Medulla oblongata (tissue), 1 donor: ENCODE data around the gene MCM5.
"Not testable (repeated sequence)": the region's sequence is repeated elsewhere in the genome, so short reads cannot be mapped to it uniquely, and the experiment has no call there.

Source experiments
- DNase-seq: peaks from one replicate; pipeline ENCODE4 v3.0.0-alpha.2; 2015; ENCODE audit errors: extremely low spot score

Gene MCM5

DNA sequence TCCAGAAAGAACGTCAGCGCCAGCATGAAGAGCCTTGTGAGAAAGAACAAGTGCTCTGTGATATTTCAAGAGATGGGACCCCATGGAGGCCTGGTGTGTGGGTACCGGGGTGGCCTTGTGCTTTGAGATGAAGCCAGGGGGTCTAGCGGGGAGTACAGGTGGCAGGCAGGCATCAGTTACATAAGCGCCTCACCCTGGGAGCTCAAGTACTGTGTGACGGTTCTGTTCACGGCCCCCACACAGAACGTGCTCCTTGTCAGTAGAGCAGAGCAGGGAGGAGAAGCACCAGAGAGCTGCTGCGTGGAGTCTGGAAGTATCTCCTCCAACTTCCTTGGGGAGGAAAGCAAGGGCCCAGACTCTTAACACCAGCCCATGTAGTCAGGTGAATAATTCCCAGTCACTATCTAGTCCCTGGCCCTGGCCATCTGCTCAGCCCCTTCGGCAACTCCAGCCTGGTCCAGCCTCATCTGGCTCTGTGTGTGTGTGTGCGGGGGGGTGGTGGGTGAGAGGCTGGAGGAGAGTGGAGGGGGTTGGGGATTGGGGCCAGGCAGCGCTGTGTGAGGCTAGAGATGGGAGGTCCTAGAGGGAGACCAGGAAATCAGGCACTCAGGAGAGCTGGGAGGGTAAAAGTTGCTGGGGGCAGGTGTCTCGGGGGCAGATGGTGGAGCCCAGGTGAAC, 32.4 kb downstream of the MCM5 start:
- peak; percentile 47 for DNase-seq

DNA sequence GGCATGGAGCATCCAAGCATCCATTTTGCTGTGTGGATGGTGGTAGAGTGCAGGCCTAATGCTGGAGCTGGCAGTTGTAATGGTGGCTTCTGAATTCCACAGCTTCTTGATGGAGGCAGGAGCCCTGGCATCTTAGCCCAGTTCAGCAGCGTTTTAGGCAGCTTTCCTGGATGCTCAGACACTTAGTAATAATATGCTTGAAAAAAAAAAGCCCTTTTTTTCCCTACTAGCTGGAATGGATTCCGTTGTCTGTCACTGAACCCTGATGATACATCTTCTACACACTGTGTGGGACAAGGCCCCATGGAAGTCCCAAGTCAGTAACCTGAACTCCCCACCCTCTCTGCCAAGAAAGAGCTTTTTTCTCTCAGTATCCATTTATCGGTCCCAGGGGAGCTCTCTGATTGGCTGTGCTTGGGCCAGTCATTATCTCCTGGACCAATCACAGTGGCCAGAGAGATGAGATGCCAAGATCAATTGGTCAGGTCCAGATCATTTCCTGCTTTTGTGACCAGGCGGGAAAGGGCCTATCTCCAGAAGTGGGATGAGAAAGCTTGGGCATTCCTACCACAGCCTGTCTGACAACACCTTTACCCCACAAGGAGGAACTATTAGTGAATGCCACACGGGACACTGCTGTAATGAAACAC, 34.2 kb downstream of the MCM5 start:
- no peak for DNase-seq

DNA sequence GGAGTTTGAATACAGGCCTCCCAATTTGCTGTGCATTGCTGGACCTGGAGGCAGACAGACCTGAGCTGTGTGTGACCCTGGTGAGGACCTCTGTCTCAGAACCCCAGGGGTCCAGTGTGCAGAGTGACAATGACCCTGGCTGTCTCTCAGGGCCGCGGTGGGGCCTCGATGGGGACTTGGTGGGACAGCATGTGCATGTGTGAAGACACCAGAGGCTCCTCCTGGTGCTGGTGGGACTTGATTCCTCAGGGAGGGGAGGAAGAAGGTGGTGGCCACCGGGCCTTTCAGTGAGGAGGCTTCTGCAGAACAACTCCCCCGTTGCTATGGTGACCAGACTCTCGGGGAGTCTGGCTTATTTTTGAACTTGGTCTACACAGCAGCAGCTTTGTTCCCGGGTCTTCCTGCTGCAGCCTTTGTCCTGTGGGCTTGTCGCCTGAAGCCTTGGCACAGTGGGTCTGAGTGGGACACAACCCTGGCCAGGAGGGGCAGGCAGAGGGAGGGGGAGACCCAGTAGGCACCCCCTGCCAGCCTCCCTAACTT, 35.3 kb downstream of the MCM5 start:
- DNase-seq = no peak

DNA sequence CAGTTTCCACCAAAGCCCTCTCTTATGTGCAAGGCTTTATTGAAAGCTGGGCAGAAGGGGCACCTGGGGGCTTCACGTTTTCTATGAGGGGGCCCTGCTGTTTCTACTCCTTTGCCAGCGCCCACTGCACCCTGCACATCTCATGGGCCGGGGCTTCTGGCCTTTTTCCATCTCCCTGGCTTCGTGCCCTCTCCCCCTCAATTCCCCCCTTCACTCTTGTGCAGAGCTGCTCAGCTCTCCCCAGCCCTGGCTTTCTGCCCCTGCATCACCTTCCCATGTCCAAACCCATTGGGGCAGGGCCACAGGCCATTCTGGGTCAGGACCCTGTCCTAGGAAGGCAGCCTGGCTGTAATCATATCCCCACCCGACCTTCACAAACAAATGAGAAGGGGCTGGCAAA, 36.5 kb downstream of the MCM5 start:
- no peak for DNase-seq

DNA sequence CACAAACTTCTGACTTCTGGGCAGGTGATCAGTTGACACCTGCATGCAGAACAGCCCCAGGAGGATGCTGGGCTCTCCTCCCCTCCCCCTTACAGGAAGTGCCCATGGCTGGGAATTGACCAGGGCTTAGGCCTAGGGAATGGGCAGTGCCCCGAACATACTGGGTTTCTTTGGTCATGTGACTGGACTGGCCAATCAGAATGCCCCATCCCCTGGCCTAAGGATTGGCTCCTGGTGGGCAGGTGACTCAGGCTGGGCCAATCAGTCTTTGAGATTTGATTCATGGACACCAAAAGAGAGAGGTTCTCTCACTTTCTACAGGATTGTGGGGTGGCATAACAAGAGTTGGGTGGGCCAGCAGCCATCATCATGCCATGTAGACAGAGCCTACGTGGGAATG, 37.1 kb downstream of the MCM5 start:
- no peak for DNase-seq

DNA sequence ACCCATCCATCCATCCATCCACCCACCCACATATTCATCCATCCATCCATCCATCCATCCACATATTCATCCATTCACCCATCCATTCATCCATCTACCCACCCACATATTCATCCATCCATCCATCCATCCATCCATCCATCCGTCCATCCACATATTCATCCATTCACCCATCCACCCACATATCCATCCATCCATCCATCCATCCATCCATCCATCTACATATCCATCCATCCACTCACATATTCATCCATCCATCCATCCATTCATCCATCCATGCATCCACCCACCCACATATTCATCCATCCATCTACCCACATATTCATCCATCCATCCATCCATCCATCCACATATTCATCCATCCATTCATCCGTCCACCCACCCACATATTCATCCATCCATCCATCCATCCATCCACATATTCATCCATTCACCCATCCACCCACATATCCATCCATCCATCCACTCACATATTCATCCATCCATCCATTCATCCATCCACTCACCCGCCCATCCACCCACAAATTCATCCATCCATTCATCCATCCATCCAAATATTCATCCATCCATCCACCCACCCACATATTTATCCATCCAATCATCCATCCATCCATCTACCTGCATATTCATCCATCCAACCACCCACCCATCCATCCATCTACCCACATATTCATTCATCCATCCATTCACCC, 38.9 kb downstream of the MCM5 start:
- DNase-seq = not testable (repeated sequence)

DNA sequence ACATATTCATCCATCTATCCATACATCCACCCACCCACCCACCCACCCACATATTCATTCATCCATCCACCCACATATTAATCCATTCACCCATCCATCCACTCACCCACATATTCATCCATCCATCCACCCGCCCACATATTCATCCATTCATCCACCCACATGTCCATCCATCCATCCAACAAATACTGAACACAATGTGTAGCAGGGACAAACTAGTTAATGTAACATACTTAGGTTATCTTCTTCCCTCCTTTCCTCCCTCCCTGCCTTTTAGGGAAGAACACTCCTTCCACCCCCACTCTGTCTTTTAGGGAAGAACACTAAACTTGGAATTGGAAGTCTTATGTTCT, 39.4 kb downstream of the MCM5 start:
- DNase-seq = no peak

DNA sequence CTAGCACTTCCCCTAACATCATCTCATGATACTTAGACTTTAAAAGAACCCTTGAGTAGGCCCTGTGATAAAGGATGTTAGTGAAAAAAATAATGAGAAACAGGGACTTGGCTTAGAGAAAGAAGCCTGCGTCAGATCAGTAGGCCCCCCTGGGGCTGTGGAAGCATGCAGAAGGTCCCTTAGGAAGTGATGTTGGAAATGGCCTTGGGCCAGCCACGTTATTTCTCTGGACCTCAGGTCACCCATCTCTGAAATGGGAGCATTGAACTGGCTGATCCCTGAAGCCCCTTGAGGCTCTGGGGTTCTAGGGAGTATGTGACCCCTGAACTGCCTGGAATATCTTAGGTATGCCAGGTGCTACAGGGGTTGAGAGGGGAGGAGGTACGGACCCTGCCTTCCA, 40.2 kb downstream of the MCM5 start:
- DNase-seq = no peak

DNA sequence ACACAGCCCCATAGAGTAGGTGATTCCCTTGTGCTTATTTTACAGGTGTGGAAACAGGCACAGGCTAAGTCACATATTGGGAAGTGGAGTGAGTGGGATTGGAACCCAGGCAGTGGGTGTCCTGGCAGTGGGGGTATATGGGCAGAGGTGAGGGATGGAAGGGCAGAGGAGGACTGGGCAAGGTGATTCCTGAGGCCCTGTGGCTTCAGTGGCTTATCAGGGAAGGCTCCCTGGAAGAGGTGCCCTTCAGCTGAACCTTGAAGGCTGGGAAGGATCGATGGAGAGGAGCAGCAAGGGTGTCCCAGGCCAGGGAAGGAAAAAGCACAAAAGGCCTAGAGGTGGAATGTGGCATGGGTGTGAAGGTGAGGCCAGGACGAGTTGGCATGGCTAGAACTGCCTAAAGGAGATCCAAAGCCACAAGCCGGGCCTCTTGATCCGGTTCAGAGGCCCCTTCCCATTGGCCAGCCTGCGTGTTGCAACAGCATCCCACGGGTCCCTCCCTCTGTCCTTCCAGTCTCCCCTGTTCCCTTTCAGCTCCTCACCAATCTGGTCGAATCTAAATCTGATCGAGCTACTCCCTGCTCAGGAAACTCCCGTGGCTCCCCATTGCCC, 41.7 kb downstream of the MCM5 start:
- DNase-seq = no peak

DNA sequence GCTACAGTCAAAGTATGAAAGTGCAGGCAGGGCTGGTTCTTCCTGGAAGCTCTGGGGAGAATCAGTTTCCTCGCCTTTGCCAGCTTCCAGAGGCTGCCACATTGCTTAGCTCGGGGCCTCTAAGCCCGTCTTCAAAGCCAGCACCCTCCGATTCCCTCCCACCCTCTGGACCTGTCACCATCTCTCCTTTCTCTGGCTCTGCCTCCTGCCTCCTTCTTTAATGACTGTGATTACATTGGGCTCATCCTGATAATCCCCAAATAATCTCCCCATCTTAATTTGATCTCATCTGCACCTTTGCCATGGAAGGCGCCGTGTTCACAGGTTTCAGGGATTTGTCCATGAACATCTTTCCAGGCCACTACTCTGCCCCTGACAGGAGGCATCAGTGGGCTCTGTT, 42.5 kb downstream of the MCM5 start:
- no peak for DNase-seq

DNA sequence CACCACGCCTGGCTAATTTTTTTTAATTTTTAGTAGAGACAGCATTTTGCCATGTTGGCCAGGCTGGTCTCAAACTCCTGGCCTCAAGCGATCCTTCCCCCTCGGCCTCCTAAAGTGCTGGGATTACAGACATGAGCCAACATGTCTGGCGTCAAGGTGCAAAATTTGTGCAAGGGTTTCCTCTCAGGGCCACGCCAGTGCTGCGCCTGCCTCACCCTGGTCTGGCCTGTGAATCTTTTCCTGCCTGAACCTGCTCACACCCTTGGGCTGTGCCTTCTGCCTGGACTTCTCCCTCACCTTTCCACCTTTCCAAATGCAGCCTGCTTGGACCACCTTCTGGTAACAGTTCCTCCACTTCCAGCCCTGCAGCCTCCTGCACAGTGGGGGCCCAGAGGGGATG, 43.4 kb downstream of the MCM5 start:
- DNase-seq = no peak

DNA sequence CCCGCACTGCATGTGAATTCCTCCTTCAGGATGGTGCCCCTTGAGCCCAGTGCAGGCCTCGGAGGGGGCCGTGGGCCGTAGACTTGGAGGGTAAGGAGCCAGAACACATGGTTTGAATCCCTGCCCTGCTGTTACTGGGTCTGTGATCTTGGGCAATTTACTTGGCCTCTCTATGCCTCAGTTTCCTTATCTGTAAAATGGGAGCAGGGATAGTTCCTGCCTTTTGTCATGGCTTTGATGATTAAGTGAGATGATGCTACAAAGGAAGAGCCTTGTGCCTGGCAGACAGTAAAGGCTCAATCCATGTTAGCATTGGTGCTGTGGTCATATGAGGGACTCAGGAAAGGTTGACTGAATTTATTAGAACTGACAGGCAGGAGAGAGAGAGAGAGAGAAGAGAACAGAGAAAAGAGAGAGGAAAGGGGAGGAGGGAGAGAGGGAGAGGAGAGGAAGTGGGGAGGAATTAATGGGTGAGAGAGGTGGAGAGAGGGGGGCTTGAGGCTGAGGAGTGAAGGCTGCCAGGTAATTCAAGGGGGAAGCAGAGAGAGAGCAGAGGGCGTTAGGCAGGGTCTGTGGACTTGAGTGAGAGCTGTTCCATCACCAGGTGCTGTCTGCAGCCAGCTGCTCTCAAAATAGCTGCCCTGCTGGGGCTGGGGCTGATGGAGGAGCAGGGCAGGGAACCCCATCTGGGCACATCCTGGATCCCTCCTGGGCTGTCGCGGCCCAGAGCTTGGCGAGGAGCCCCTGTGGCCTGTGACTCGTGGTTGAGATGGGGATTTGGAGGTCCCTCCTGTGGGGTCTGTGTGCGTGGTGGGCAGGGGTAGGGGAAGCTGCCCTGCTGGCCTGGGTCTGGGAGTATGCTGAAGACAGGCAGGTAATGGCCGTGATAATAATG, 44.1 kb downstream of the MCM5 start:
- no peak for DNase-seq

DNA sequence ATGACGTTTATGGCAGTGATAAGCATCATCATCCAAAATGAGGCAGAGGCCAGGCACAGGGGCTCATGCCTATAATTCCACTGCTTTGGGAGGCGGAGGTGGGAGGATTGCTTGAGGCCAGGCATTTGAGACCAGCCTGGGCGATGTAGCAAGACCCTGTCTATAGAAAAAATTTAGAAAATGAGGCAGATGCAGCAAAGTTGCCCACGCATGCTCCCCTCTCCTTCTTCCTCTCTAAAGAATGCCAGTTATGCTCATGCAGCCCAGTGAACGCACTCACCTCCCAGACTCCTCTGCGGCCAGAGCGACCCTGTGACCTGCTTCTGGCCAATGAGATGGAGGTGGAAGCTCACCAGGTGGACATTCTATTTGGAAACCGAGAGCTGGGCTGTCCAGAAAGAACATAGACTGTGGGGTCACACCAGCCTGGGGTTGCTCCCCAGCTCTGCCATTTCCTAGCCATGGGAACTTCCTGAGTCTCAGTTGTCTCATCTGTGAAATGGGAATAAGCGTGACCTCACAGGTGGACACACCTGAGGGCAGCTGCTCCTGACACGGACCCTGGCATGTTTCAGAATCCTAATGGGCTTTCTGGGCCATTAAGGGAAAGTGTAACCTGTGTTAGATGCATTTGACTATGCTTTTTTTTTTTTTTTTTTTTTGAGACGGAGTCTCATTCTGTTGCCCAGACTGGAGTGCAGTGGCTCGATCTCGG, 44.9 kb downstream of the MCM5 start:
- DNase-seq = no peak

DNA sequence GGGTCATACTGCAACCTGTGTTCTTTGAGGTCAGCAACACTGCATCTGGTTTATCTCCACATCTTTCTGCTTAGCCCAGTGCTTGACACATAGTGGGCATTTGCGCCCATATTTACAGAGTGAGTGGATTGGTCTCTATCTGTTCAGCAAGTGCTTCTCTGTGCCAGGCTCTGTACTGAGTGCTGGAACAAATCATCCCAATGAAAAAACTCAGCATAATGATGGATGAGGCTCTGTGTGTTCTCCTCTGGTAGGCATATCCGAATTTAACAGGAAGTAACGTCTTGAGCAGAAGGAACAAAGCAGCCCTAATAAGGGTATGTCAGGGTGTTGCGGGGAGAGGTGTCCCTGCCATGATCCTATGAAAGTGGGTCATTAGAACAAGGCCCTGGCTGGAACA, 46.0 kb downstream of the MCM5 start:
- no peak for DNase-seq

DNA sequence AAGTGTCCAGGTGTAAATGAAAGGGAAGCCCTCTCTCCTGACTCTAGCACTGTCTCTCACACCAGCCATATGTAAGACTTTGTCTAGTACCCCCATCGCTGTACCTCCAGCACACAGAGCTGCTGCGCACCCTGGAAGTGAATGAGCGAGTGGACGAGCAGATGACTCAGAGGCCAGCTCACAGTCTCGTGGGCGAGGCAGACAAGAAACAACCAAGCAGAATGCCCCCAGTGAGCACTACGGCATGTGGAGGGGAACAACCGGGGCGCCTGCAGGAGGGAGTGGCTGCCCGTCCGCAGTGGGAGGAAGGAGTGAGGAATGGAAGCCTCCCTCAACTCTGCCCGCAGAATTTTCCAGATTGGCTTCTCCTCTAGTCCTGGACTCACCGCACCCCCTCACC, 46.4 kb downstream of the MCM5 start:
- DNase-seq = no peak

DNA sequence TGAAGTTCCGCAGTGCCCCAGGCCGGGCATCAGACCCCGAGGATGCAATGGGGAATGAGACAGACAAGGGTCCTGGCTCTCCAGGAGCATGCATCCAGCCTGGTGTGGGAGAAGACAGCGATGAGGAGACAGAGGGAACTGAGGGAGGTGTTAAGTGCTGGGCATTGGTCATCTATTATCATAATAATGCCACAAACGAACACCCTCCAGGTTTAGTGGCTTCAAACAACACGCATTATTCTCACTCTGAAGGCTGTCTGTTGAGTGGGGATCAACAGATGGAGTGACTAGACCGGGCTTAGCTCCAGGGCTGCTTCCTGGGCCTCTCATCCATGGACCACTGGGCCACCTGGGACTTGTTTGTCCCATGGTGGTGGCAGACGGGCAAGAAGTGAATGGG, 48.6 kb downstream of the MCM5 start:
- no peak for DNase-seq

DNA sequence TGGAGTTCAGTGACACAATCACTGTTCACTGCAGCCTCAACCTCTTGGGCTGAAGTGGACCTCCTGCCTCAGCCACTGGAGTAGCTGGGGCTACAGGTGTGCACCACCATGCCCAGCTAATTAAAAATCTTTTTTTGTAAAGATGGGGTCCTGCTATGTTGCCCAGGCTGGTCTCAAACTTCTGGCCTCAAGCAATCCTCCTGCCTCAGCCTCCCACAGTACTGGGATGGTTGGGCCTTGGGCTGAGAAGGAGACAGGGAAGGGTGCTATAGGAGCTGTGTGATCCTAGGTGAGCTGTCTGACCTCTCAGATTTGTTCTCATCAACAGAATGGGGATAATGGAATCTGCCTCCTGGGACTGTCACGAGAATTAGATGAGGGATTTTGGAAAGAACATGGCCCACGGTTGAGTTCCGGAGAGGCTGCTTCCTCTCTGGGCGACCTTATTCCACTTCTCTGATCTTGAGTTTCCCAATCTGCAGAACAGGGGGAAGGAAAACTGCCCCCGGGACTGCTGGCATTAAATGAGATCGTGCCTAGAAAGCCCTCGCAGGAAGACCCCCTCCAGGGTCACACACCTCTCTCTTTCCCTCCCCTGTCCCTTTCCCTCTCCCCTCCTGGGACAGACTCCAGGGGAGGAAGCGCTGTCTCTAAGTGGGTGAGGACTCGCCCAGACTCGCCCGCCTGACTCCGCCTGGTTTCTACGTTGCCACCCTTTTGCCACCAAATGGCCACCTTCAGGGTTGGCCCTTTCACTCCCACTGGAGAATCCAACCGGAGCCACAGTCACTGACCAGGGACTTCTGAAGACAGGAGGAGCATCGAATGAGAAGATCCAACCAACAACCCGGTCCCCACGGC, 50.1 kb downstream of the MCM5 start:
- DNase-seq = no peak

DNA sequence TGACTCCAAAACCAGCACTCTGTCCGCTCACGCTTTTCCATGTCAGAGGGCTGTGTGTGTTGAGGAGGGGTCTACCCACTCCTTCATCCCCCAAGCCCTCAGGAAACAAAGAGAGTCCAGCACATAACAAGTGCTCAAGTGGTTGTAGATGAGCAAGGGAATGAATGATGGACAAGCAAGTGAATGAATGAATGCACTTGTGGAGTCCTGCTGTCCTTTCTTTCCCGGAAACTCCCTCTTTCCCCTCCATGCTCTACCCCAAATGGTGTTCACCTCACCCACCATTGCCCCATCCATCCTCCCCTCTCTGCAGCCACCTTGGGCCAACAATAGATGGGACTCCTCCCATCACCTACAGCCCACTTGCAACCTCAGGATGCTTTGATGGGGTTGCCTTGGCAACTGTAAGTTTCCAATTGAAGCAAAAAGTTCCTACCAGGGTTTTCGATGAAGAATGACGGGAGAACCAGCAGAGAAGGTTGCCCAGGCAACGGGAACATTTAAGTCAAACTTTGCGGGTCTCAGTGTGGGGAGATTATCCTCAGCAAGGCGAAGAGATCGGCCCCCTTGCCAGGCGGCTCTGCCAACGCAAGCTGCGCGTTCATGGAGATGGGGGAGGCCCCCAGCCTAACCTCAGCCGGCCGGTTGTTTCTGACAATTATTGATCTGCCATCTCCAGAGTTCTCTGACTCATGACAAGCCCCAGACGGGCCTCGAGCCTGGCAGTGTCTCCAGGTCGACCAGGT, 51.1 kb downstream of the MCM5 start:
- DNase-seq = no peak

DNA sequence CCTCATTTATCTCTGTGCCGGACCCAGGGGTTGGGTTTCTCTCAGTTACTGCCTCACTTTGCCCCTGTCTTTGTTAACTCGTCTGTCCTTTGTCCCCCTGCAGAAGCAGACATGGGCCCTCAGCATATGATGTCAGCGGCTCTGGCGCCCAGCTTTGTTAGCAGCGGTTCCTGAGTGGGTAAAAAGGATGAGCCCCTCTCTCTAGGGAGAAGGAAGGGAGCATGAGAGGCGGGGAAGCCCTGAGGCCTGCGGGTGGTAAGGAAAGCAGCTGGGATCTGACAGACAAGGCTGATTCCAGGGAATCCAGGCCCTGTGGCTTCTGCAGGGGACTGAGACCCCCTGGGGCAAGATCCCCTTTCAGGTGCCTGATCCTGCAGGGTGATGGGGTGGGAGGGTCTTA, 51.7 kb downstream of the MCM5 start:
- no peak for DNase-seq
